Neural progenitor cell (in vitro differentiated cells): ENCODE measurements around the gene ZNF615.

Experiments
- CTCF ChIP-seq: fragments of 200-600 bp; sonication (generic); IDR thresholded peaks from 2 replicates; pipeline ENCODE4 v1.5.1; 2017; ENCODE audit warnings: antibody characterized with exemption, mild to moderate bottlenecking
- EZH2 ChIP-seq: fragments of 200-600 bp; sonication (generic); IDR thresholded peaks from 2 replicates; pipeline ENCODE4 v1.6.1; 2017; ENCODE audit warnings: antibody characterized with exemption, mild to moderate bottlenecking, moderate library complexity

GRCh38 chr19:52034051-52034728 lies 26.2 kb upstream of the ZNF615 start:
- TF ChIP-seq CTCF, result no peak
- TF ChIP-seq EZH2, result no peak
